ENCODE measurements around the gene GNAI3. TPM values are rescaled to one million over a fixed set of nuclear protein-coding genes. Genes with fewer than 3 reads are reported as not detected.

GNAI3 gene
- total and polyA plus RNA-seq, 2 donors (not counting 3 experiments of a cell fraction or from before 2014, with no cell fraction given) = 5.0 to 14.0 TPM

DNA sequence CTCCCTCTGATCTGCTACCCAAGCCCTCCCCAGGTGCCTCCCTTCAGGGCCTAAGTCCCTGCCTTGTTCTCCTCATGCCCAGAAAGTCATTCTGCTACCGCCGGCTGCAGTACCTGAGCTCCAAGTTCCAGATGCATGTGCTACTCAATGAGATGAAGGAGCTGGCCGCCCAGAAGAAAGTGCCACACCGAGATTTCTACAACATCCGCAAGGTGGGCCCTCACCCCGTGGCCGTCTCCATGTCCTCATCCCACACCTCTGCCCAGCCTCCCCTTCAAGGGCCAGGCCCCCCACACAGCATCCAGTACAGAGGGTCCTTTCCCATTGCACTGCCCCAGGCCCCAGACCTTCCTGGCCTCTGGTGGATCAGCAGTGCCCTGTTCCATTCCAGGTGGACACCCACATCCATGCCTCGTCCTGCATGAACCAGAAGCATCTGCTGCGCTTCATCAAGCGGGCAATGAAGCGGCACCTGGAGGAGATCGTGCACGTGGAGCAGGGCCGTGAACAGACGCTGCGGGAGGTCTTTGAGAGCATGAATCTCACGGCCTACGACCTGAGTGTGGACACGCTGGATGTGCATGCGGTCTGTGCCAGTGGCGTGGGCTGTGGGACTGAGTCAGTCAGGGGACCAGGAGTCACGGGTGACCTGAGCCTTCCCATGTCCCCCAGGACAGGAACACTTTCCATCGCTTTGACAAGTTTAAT is 79.4 kb downstream of the GNAI3 start:
- Histone ChIP-seq H3K36me3 (ENCODE audit: control insufficient read depth in 2 of 2, extremely low read depth in 1 of 2, insufficient read depth in 2 of 2, low read length in 2 of 2) (peaks cover 9 to 47% of the 10 kb centered on the region in 2 experiments), H3K9me1 (replicated peaks; ENCODE audit: control insufficient read depth, extremely low read depth, insufficient read depth, low read length) (no peaks in the 10 kb centered on the region), H3K9me3 (replicated peaks; ENCODE audit: control insufficient read depth, insufficient read depth, low read length) (no peaks in the 10 kb centered on the region), H4K20me1 (replicated peaks; ENCODE audit: control insufficient read depth, extremely low read depth, insufficient read depth, low read length) (no peaks in the 10 kb centered on the region), H3K79me2 (ENCODE audit: control insufficient read depth, insufficient read depth, low read length) (peaks cover 24% of the 10 kb centered on the region), H3K9ac (replicated peaks; ENCODE audit: extremely low read depth, insufficient read depth, low read length) (no peak overlapping the region), H3K27ac (ENCODE audit: insufficient read depth, low read depth, low read length) (no peak overlapping the region), H3K4me1 (ENCODE audit: control insufficient read depth, extremely low read depth, insufficient read depth, low read length) (no peaks in the 10 kb centered on the region), H3K4me2 (ENCODE audit: insufficient read depth, low read length) (no peak overlapping the region), H3K4me3 (replicated peaks in 1 of 3; ENCODE audit: insufficient read depth in 1 of 3, low read depth in 1 of 3, low read length in 3 of 3) (no peak overlapping the region), H2AFZ (ENCODE audit: low read depth, low read length) (no peak overlapping the region), H3K27me3 (ENCODE audit: control insufficient read depth in 2 of 2, insufficient read depth in 2 of 2, low read length in 2 of 2) (no peaks in the 10 kb centered on the region)
- FAIRE-seq (no peak), DNase-seq (ENCODE audit: low read depth, low spot score) (no peak)
- TF ChIP-seq EZH2 (IDR thresholded peaks at IDR 0.05; ENCODE audit: borderline replicate concordance, low read depth, low read length, severe bottlenecking) (no peak), POLR2A (IDR thresholded peaks at IDR 0.05; ENCODE audit: low read depth, low read length) (no peak), MYC (IDR thresholded peaks at IDR 0.05; ENCODE audit: low read depth, low read length) (no peak), FOS (IDR thresholded peaks at IDR 0.05; ENCODE audit: borderline replicate concordance, insufficient read depth, low read length) (no peak), JUN (IDR thresholded peaks at IDR 0.05; ENCODE audit: borderline replicate concordance, insufficient read depth, insufficient read length, low read depth) (no peak), CTCF (IDR thresholded peaks at IDR 0.05; ENCODE audit: extremely low read depth in 1 of 2, insufficient read depth in 1 of 2, low read depth in 1 of 2, low read length in 2 of 2) (no peak), GATA2 (IDR thresholded peaks at IDR 0.05; ENCODE audit: insufficient read depth, insufficient read length, low read depth, low read length) (no peak), MAX (IDR thresholded peaks at IDR 0.05; ENCODE audit: insufficient read depth, insufficient read length) (no peak), POLR2AphosphoS5 (IDR thresholded peaks at IDR 0.05; ENCODE audit: insufficient read depth, low read depth, low read length) (no peak)
- dilution Hi-C loops (cut with MboI; ENCODE audit: extremely low pct_ligation_motif_present, low sequenced_read_pairs) (no loop called here), intact Hi-C loops (cut with micrococcal nuclease) (no loop called here)
- CTCF ChIA-PET = interaction anchor here (1.2 to 15.2 kb wide), 5 partner anchors 11 to 83 kb away, joined by 3 to 565 read pairs (median 61); partner anchors contain the start of gene GNAI3
- BruUV-seq (replicated peaks) = TSS peak; percentile 8
- POLR2A ChIA-PET = interaction anchor here (1.0 to 1.2 kb wide), 2 partner anchors 79 to 357 kb away, joined by 3 to 4 read pairs; partner anchors contain the start of genes AHCYL1 and GNAI3

All from endothelial cell of umbilical vein (primary cell).